OCI-LY3 (cell line): ENCODE measurements around the gene C16orf92.

Experiments
- H2AFZ ChIP-seq: fragments of 200-600, 300-600 bp; shearing (Covaris generic); 2 replicates; pipeline ENCODE4 v1.6.0; 2014; ENCODE audit warnings: antibody characterized with exemption, low read depth, low read length
- H3K27ac ChIP-seq: fragments of 200-600, 300-600 bp; sonication (generic); 2 replicates; pipeline ENCODE4 v1.5.1; 2014; ENCODE audit warnings: mild to moderate bottlenecking, low read length, moderate library complexity, mixed read lengths
- H3K27me3 ChIP-seq: fragments of 200-600, 300-600 bp; sonication (generic); 2 replicates; pipeline ENCODE4 v1.6.1; 2014; ENCODE audit warnings: low read depth, low read length, mixed read lengths
- H3K36me3 ChIP-seq: fragments of 200-600, 300-600 bp; sonication (generic); replicated peaks from 2 replicates; pipeline ENCODE3; 2014; ENCODE audit warnings: low read depth, low read length, mixed read lengths
- H3K4me1 ChIP-seq: fragments of 300-600, 200-600 bp; sonication (generic); 2 replicates; pipeline ENCODE4 v1.6.1; 2014; ENCODE audit warnings: low read length, mixed read lengths
- H3K4me2 ChIP-seq: fragments of 200-600, 300-600 bp; sonication (generic); 2 replicates; pipeline ENCODE4 v1.6.1; 2014; ENCODE audit warnings: low read length, mixed read lengths
- H3K4me3 ChIP-seq: fragments of 300-600, 200-600 bp; sonication (generic); 2 replicates; pipeline ENCODE4 v1.5.1; 2014; ENCODE audit warnings: antibody characterized with exemption, mild to moderate bottlenecking, low read length, moderate library complexity
- H3K79me2 ChIP-seq: fragments of 300-600, 200-600 bp; shearing (Covaris generic); 2 replicates; pipeline ENCODE4 v1.6.1; 2014; ENCODE audit warnings: mild to moderate bottlenecking, low read length, mixed read lengths
- H3K9ac ChIP-seq: fragments of 300-600, 200-600 bp; shearing (Covaris generic); 2 replicates; pipeline ENCODE4 v1.6.0; 2014; ENCODE audit warnings: mild to moderate bottlenecking, low read length, moderate library complexity
- H3K9me3 ChIP-seq: fragments of 200-600, 300-600 bp; shearing (Covaris generic); 2 replicates; pipeline ENCODE4 v1.6.1; 2014; ENCODE audit warnings: low read length, mixed read lengths; ENCODE audit not compliant: insufficient read depth
- H4K20me1 ChIP-seq: fragments of 200-600, 300-600 bp; sonication (generic); 2 replicates; pipeline ENCODE4 v1.6.1; 2016; ENCODE audit warnings: low read length, mixed read lengths; ENCODE audit not compliant: insufficient read depth
- CTCF ChIP-seq: fragments of 200-600, 300-600 bp; sonication (generic); IDR thresholded peaks from 2 replicates; pipeline ENCODE4 v1.5.1; 2014; ENCODE audit warnings: antibody characterized with exemption, low read length, low read depth
- EZH2phosphoT487 ChIP-seq: fragments of 200-600 bp; shearing (Covaris generic); IDR thresholded peaks from 2 replicates; pipeline ENCODE4 v1.6.1; 2018; ENCODE audit warnings: antibody characterized with exemption, mixed run types, low read depth

Gene C16orf92

DNA sequence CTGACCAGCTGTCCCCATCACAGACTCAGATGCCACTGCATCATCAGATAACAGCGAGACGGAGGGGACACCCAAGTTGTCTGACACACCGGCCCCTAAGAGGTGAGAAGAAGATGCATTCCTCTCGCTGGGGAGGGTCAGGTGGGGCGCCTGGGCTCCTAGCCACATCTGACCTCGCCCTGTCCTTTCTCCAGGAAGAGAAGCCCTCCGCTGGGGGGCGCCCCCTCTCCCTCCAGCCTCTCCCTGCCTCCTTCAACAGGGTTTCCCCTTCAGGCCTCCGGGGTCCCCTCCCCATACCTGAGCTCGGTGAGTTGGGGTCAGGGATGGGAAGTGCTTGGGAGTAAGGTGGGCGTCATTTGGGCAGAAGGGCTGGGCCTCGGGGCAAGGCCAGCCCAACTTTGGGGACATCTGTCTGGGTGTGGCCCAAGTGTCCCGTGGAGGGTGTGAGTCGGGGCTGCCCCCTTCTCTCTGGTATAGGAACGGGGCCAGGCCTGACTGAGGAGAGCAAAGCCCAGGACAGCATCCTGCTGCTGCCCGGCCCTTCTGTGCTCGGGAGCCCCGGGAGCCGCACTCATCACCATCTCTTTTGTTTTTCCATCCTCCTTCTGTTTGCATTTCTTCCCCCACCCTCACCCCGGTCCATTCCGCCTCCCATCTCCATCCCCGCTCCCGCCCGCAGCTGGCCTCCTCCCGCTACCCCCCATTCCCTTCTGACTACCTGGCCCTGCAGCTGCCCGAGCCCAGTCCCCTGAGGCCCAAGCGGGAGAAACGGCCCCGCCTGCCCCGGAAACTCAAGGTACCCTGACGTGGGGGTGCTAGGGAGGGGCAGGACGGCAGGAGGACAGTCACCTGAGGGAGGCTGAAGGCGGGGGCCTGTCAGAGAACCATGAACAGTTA is 22.0 kb upstream of the C16orf92 start:
- peaks cover 6% of the 10 kb centered on the region for H3K36me3 ChIP-seq
- no peaks in the 10 kb centered on the region for H3K9me3 ChIP-seq
- H2AFZ ChIP-seq: no peak overlapping the region
- no peak for TF ChIP-seq EZH2phosphoT487
- no peak; the same call in 1 of the 2 replicates for TF ChIP-seq CTCF
- no peaks in the 10 kb centered on the region for H4K20me1 ChIP-seq
- no peak overlapping the region for H3K4me2 ChIP-seq
- no peak overlapping the region for H3K27ac ChIP-seq
- no peak overlapping the region for H3K4me3 ChIP-seq
- H3K79me2 ChIP-seq: peaks cover 10% of the 10 kb centered on the region
- H3K9ac ChIP-seq: no peak overlapping the region
- no peaks in the 10 kb centered on the region for H3K27me3 ChIP-seq
- peaks cover 9% of the 10 kb centered on the region for H3K4me1 ChIP-seq

- no peak for TF ChIP-seq CTCF
- TF ChIP-seq EZH2phosphoT487: no peak
- Histone ChIP-seq H3K9me3 (no peaks in the 10 kb centered on the region), H3K27me3 (no peaks in the 10 kb centered on the region), H2AFZ (no peak overlapping the region), H3K4me2 (no peak overlapping the region), H3K4me1 (peaks cover 4% of the 10 kb centered on the region; the same call in 1 of the 2 replicates), H3K27ac (no peak overlapping the region), H4K20me1 (no peaks in the 10 kb centered on the region), H3K79me2 (no peaks in the 10 kb centered on the region), H3K9ac (no peak overlapping the region), H3K4me3 (no peak overlapping the region), H3K36me3 (peaks cover 6% of the 10 kb centered on the region)
Measured at GRCh38 chr16:30002614-30003346, 20.2 kb upstream of the C16orf92 start.

- Histone ChIP-seq H3K4me3 (no peak overlapping the region), H3K36me3 (peaks cover 3% of the 10 kb centered on the region), H2AFZ (no peak overlapping the region), H3K4me2 (no peak overlapping the region), H3K9ac (no peak overlapping the region), H3K27me3 (no peaks in the 10 kb centered on the region), H4K20me1 (no peaks in the 10 kb centered on the region), H3K79me2 (no peaks in the 10 kb centered on the region), H3K9me3 (no peaks in the 10 kb centered on the region), H3K4me1 (peaks cover 4% of the 10 kb centered on the region; the same call in 1 of the 2 replicates), H3K27ac (no peak overlapping the region)
- TF ChIP-seq CTCF: no peak
- no peak for TF ChIP-seq EZH2phosphoT487
Measured at GRCh38 chr16:30003670-30004423, 19.2 kb upstream of the C16orf92 start.
